GM12874 (cell line): Measurements from ENCODE around the gene SIDT2.

Source experiments
- CTCF ChIP-seq: IDR thresholded peaks from 2 replicates; pipeline ENCODE4 v1.5.1; 2011; ENCODE audit warnings: low read depth, mild to moderate bottlenecking, control low read depth, low read length, moderate library complexity; ENCODE audit not compliant: insufficient read depth

Gene SIDT2

GRCh38 chr11:117195258-117195657 lies 16.7 kb downstream of the SIDT2 start:
- no peak for TF ChIP-seq CTCF

GRCh38 chr11:117195761-117196160 lies 17.2 kb downstream of the SIDT2 start:
- no peak for TF ChIP-seq CTCF

GRCh38 chr11:117197006-117197405 lies 18.5 kb downstream of the SIDT2 start:
- no peak for TF ChIP-seq CTCF

- TF ChIP-seq CTCF, result peak; percentile 43
Observed at GRCh38 chr11:117197516-117198456, 19.2 kb downstream of the SIDT2 start.

GRCh38 chr11:117198613-117199012 lies 20.1 kb downstream of the SIDT2 start:
- no peak for TF ChIP-seq CTCF

GRCh38 chr11:117199053-117199915 lies 20.7 kb downstream of the SIDT2 start, which contains the start of gene TAGLN:
TSS of gene TAGLN (plus strand) at chr11:117199370. CDS start at chr11:117203014, 3,644 bp downstream.
- no peak for TF ChIP-seq CTCF
